Activated CD8-positive, alpha-beta memory T cell treated with anti-CD3 and anti-CD28 coated beads for 48 hours (primary cell): ENCODE data around the gene CARD10.

Experiments used
- DNase-seq, 3 experiments: peaks; one replicate each; pipeline ENCODE4 v3.0.0-alpha.2; 2020; ENCODE audit warnings: low read depth in 2 of 3, low spot score in 2 of 3

CARD10 gene

GRCh38 chr22:37487571-37487970 lies 31.6 kb downstream of the CARD10 start:
- DNase-seq: no peak

GRCh38 chr22:37487129-37487528 lies 32.1 kb downstream of the CARD10 start:
- DNase-seq: no peak

- DNase-seq: peak; percentile 42 to 60 (median 45)
These were observed 32.9 kb downstream of the CARD10 start, which contains the start of gene MFNG for GRCh38 chr22:37486224-37486845. Gene MFNG, minus strand, starts transcription at chr22:37486384. Its CDS starts 207 bp downstream, at chr22:37486177.

- DNase-seq: peak in 1 of 3 experiments; percentile 20
These were observed 33.6 kb downstream of the CARD10 start for GRCh38 chr22:37485395-37486223.

- peak; percentile 64 to 74 (median 65) for DNase-seq
These were observed 34.5 kb downstream of the CARD10 start for GRCh38 chr22:37484480-37485394.

- no peak for DNase-seq
These were observed 36.2 kb downstream of the CARD10 start for GRCh38 chr22:37483050-37483449.

- DNase-seq: no peak
These were observed 37.0 kb downstream of the CARD10 start for GRCh38 chr22:37482244-37482643.

GRCh38 chr22:37481347-37481907 lies 37.8 kb downstream of the CARD10 start:
- no peak for DNase-seq

GRCh38 chr22:37480387-37481346 lies 38.5 kb downstream of the CARD10 start:
- DNase-seq: no peak

- DNase-seq: no peak
These were observed 40.0 kb downstream of the CARD10 start for GRCh38 chr22:37479196-37479595.

- DNase-seq: no peak
These were observed 42.6 kb downstream of the CARD10 start for GRCh38 chr22:37476389-37477329.

- no peak for DNase-seq
These were observed 44.6 kb downstream of the CARD10 start for GRCh38 chr22:37474447-37475090.

- DNase-seq: no peak
These were observed 45.7 kb downstream of the CARD10 start for GRCh38 chr22:37473437-37473946.

- DNase-seq: no peak
These were observed 46.7 kb downstream of the CARD10 start for GRCh38 chr22:37472418-37473006.

- DNase-seq: no peak
These were observed 47.3 kb downstream of the CARD10 start for GRCh38 chr22:37471727-37472417.

GRCh38 chr22:37470087-37470445 lies 49.1 kb downstream of the CARD10 start:
- no peak for DNase-seq

- no peak for DNase-seq
These were observed 49.7 kb downstream of the CARD10 start for GRCh38 chr22:37469416-37470086.
